Mesenchymal stem cell (in vitro differentiated cells and primary cell): ENCODE results near the gene SLC35B2.

Experiments used
- DNase-seq: peaks from one replicate; pipeline ENCODE4 v3.0.0-alpha.2; 2013
- H2AFZ ChIP-seq: one replicate; pipeline ENCODE4 v1.6.1; 2013; ENCODE audit warnings: low read depth, mild to moderate bottlenecking, control low read depth, inconsistent platforms, low read length, moderate library complexity
- H2AK5ac ChIP-seq: 2 replicates; pipeline ENCODE4 v1.6.1; 2013; ENCODE audit warnings: low read length, moderate library complexity, mild to moderate bottlenecking, inconsistent platforms; ENCODE audit not compliant: severe bottlenecking
- H2BK120ac ChIP-seq: one replicate; pipeline ENCODE4 v1.6.1; 2013; ENCODE audit warnings: low read depth, mild to moderate bottlenecking, inconsistent platforms, low read length, moderate library complexity
- H2BK12ac ChIP-seq, 2 experiments: one replicate each; pipeline ENCODE4 v1.6.1; 2013; ENCODE audit warnings: inconsistent platforms in 2 of 2, low read length in 2 of 2, mild to moderate bottlenecking in 2 of 2, moderate library complexity in 2 of 2, control low read depth in 1 of 2
- H2BK15ac ChIP-seq: one replicate; pipeline ENCODE4 v1.6.1; 2013; ENCODE audit warnings: mild to moderate bottlenecking, low read depth, inconsistent platforms; ENCODE audit not compliant: poor library complexity, severe bottlenecking
- H2BK5ac ChIP-seq: 2 replicates; pipeline ENCODE4 v1.6.1; 2013; ENCODE audit warnings: low read depth, mild to moderate bottlenecking, low read length, control low read depth, inconsistent platforms; ENCODE audit not compliant: poor library complexity, severe bottlenecking
- H3K14ac ChIP-seq, 2 experiments: one replicate each; pipeline ENCODE4 v1.6.1; 2013; ENCODE audit warnings: inconsistent platforms in 2 of 2, low read length in 2 of 2, control low read depth in 1 of 2, mild to moderate bottlenecking in 1 of 2, moderate library complexity in 1 of 2
- H3K18ac ChIP-seq, 2 experiments: one replicate each; pipeline ENCODE4 v1.6.1; 2013; ENCODE audit warnings: inconsistent platforms in 2 of 2, low read length in 2 of 2, control low read depth in 1 of 2, low read depth in 1 of 2, mild to moderate bottlenecking in 1 of 2
- H3K23ac ChIP-seq, 2 experiments: one replicate each; pipeline ENCODE4 v1.6.1; 2013; ENCODE audit warnings: inconsistent platforms in 2 of 2, low read length in 2 of 2, mild to moderate bottlenecking in 2 of 2, moderate library complexity in 2 of 2, control low read depth in 1 of 2
- H3K27ac ChIP-seq: 2 replicates; pipeline ENCODE4 v1.5.1; 2013; ENCODE audit warnings: mild to moderate bottlenecking, moderate library complexity, low read length, control low read depth, inconsistent platforms; ENCODE audit not compliant: poor library complexity, severe bottlenecking
- H3K27me3 ChIP-seq, 2 experiments: 2 replicates each; pipeline versions ENCODE4 v1.6.1 to v1.7.0; 2013; ENCODE audit warnings: low read length in 2 of 2, mild to moderate bottlenecking in 2 of 2, moderate library complexity in 2 of 2, control low read depth in 1 of 2, inconsistent platforms in 1 of 2; ENCODE audit not compliant: control insufficient read depth in 1 of 2, insufficient read depth in 1 of 2
- H3K36me3 ChIP-seq, 2 experiments: 2 replicates each; pipeline versions ENCODE4 v1.6.1 to v1.7.0; 2013; ENCODE audit warnings: low read length in 2 of 2, control low read depth in 1 of 2, inconsistent platforms in 1 of 2, low read depth in 1 of 2, mild to moderate bottlenecking in 1 of 2; ENCODE audit not compliant: insufficient read depth in 2 of 2, control insufficient read depth in 1 of 2
- H3K4ac ChIP-seq, 2 experiments: one replicate each; pipeline ENCODE4 v1.6.1; 2013; ENCODE audit warnings: inconsistent platforms in 2 of 2, low read length in 2 of 2, mild to moderate bottlenecking in 2 of 2, moderate library complexity in 2 of 2, control low read depth in 1 of 2, low read depth in 1 of 2
- H3K4me1 ChIP-seq: 2 replicates; pipeline ENCODE4 v1.6.1; 2013; ENCODE audit warnings: low read depth, low read length, control low read depth; ENCODE audit not compliant: control insufficient read depth, insufficient read depth
- H3K4me2 ChIP-seq: 2 replicates; pipeline ENCODE4 v1.6.1; 2013; ENCODE audit warnings: low read length, mild to moderate bottlenecking, inconsistent platforms; ENCODE audit not compliant: poor library complexity, severe bottlenecking
- H3K4me3 ChIP-seq, 2 experiments: 2 replicates each; pipeline versions ENCODE4 v1.5.1 to v1.7.0; 2013; ENCODE audit warnings: low read length in 2 of 2, mild to moderate bottlenecking in 2 of 2, control low read depth in 1 of 2, low read depth in 1 of 2; ENCODE audit not compliant: insufficient read depth in 1 of 2
- H3K79me1 ChIP-seq: replicated peaks from 2 replicates; pipeline ENCODE4 v1.6.1; 2013; ENCODE audit warnings: mild to moderate bottlenecking, control low read depth, low read length, inconsistent platforms; ENCODE audit not compliant: poor library complexity, severe bottlenecking
- H3K9ac ChIP-seq: 2 replicates; pipeline ENCODE4 v1.7.0; 2013; ENCODE audit warnings: mild to moderate bottlenecking, low read length, moderate library complexity
- H3K9me3 ChIP-seq: 2 replicates; pipeline ENCODE4 v1.7.0; 2013; ENCODE audit warnings: mild to moderate bottlenecking, low read length; ENCODE audit not compliant: control insufficient read depth
- H4K8ac ChIP-seq: one replicate; pipeline ENCODE4 v1.6.1; 2013; ENCODE audit warnings: inconsistent platforms, mild to moderate bottlenecking, low read length, moderate library complexity
- H4K91ac ChIP-seq: one replicate; pipeline ENCODE4 v1.6.1; 2013; ENCODE audit warnings: mild to moderate bottlenecking, low read length, inconsistent platforms
- WGBS: methylation state at CpG from one replicate; pipeline ENCODE4 v1.1.7; 2013; ENCODE audit warnings: mixed read lengths; 5-methylcytosine and 5-hydroxymethylcytosine counted together

Gene SLC35B2

DNA sequence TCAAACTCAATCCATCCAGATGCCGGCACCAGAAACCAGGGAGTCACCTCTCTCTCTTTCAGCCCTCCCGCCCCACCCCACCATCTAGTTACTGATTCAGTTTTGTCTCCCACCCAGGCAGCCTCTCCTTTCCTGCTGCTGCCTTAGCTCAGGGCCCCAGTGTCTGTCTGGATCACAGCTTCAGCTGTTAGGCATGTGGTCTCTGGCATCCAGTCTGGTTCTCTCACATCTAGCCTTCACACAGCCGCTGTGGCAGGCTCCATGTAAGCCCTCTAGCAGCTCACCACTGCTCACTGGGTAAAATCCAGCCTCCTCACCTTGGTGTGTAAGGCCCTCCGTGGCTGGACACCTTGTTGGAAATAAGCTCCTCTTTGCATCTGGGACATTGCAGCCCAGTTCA lies 34.5 kb upstream of the SLC35B2 start:
- no peaks in the 10 kb centered on the region for H3K79me1 ChIP-seq
- no peak overlapping the region for H4K8ac ChIP-seq
- no peak overlapping the region for H3K14ac ChIP-seq
- H4K91ac ChIP-seq, result no peak overlapping the region
- H2BK12ac ChIP-seq, result no peak overlapping the region
- DNase-seq, result no peak
- WGBS, result 70% methylated on average over 4 of the region's 4 CpGs
- no peaks in the 10 kb centered on the region for H3K4me1 ChIP-seq
- H3K36me3 ChIP-seq, result no peaks in the 10 kb centered on the region
- no peak overlapping the region for H3K4me3 ChIP-seq
- peaks cover 72 to 93% of the 10 kb centered on the region in 2 experiments for H3K27me3 ChIP-seq
- no peak overlapping the region for H2BK15ac ChIP-seq
- H3K27ac ChIP-seq, result no peak overlapping the region
- H2AFZ ChIP-seq, result no peak overlapping the region
- H3K9me3 ChIP-seq, result no peaks in the 10 kb centered on the region
- no peak overlapping the region for H3K23ac ChIP-seq
- no peak overlapping the region for H3K9ac ChIP-seq
- H3K4ac ChIP-seq, result no peak overlapping the region
- no peak overlapping the region for H2BK5ac ChIP-seq
- H2BK120ac ChIP-seq, result no peak overlapping the region
- H3K4me2 ChIP-seq, result no peak overlapping the region
- H2AK5ac ChIP-seq, result no peak overlapping the region
- no peak overlapping the region for H3K18ac ChIP-seq

DNA sequence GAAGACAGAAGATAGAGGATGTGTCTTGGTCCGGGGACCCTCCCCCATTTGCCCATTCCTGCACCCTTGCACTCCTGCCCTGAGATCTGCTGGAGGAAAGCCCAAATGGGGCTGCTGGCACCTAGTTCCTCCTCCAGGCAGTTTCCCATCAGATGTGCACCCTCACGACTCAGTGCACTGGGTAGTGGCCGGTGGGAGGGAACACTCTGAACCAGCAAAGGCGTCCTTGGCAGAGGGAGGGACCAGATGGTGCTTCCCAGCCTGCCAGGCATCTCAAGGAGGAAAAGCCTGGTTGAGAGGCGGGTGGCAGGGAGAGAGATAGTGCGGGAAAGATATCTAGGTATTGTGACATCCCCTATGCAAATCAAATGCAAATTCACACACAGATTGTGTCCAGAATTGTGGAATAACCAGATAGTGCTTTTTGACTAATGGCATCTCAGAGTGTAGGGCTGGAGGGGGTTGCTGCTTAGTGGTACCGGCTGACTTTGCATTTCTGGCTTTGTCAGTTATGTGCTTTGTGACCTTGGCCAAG lies 32.5 kb upstream of the SLC35B2 start:
- no peaks in the 10 kb centered on the region for H3K36me3 ChIP-seq
- H2BK120ac ChIP-seq, result no peak overlapping the region
- no peak overlapping the region for H3K9ac ChIP-seq
- no peak overlapping the region for H2BK12ac ChIP-seq
- no peak overlapping the region for H2AFZ ChIP-seq
- H2BK5ac ChIP-seq, result no peak overlapping the region
- no peak overlapping the region for H4K8ac ChIP-seq
- no peak overlapping the region for H3K14ac ChIP-seq
- no peaks in the 10 kb centered on the region for H3K79me1 ChIP-seq
- no peak overlapping the region for H3K4me3 ChIP-seq
- no peak overlapping the region for H2AK5ac ChIP-seq
- H3K4me1 ChIP-seq, result no peaks in the 10 kb centered on the region
- 58% methylated on average over 7 of the region's 7 CpGs for WGBS
- no peak overlapping the region for H3K4me2 ChIP-seq
- DNase-seq, result no peak
- peaks cover 57 to 93% of the 10 kb centered on the region in 2 experiments for H3K27me3 ChIP-seq
- H3K18ac ChIP-seq, result no peak overlapping the region
- H3K27ac ChIP-seq, result no peak overlapping the region
- no peak overlapping the region for H3K23ac ChIP-seq
- no peak overlapping the region for H4K91ac ChIP-seq
- no peak overlapping the region for H3K4ac ChIP-seq
- H3K9me3 ChIP-seq, result no peaks in the 10 kb centered on the region
- H2BK15ac ChIP-seq, result no peak overlapping the region

DNA sequence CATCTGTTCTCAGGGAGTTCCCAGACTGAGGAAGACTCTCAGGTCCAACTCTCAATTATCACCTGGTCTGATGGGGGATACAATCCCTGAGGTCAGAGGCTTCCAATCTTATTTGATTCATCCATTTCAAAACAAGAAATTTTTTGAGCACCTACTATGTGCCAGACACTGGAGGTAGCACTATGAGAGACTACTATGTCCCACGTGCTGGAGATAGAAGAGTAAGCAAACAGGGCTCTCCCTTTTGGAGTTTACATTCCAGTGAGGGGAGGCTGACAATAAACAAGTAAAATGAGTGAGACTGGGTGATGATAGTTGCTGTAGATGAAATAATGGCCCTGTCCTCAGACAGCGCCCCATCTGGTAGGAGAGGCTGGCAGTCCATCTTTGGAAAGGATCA lies 29.4 kb upstream of the SLC35B2 start:
- no peak overlapping the region for H2AFZ ChIP-seq
- H3K4ac ChIP-seq, result no peak overlapping the region
- no peak overlapping the region for H3K23ac ChIP-seq
- WGBS, result 22% methylated on average over 2 of the region's 2 CpGs
- no peaks in the 10 kb centered on the region for H3K79me1 ChIP-seq
- H4K91ac ChIP-seq, result no peak overlapping the region
- H2BK15ac ChIP-seq, result no peak overlapping the region
- H3K4me1 ChIP-seq, result no peaks in the 10 kb centered on the region
- H3K27me3 ChIP-seq, result peaks cover 71 to 91% of the 10 kb centered on the region in 2 experiments
- no peak for DNase-seq
- no peak overlapping the region for H3K27ac ChIP-seq
- H3K4me2 ChIP-seq, result no peak overlapping the region
- no peak overlapping the region for H3K18ac ChIP-seq
- no peak overlapping the region for H2BK12ac ChIP-seq
- no peak overlapping the region for H3K14ac ChIP-seq
- no peak overlapping the region for H4K8ac ChIP-seq
- no peak overlapping the region for H2BK5ac ChIP-seq
- no peaks in the 10 kb centered on the region for H3K36me3 ChIP-seq
- no peak overlapping the region for H2BK120ac ChIP-seq
- no peak overlapping the region for H3K9ac ChIP-seq
- no peak overlapping the region for H3K4me3 ChIP-seq
- H2AK5ac ChIP-seq, result no peak overlapping the region
- no peaks in the 10 kb centered on the region for H3K9me3 ChIP-seq

GRCh38 chr6:44286285-44286565 lies 28.9 kb upstream of the SLC35B2 start:
- H3K4ac ChIP-seq, result no peak overlapping the region
- no peak overlapping the region for H2BK5ac ChIP-seq
- H2AK5ac ChIP-seq, result no peak overlapping the region
- no peak overlapping the region for H2BK120ac ChIP-seq
- no peak for DNase-seq
- H2BK12ac ChIP-seq, result no peak overlapping the region
- no peak overlapping the region for H3K4me2 ChIP-seq
- H4K91ac ChIP-seq, result no peak overlapping the region
- H2AFZ ChIP-seq, result no peak overlapping the region
- 91% methylated on average over 12 of the region's 12 CpGs for WGBS
- H2BK15ac ChIP-seq, result no peak overlapping the region
- no peak overlapping the region for H3K18ac ChIP-seq
- no peaks in the 10 kb centered on the region for H3K36me3 ChIP-seq
- H3K27me3 ChIP-seq, result peaks cover 66 to 89% of the 10 kb centered on the region in 2 experiments
- no peak overlapping the region for H3K23ac ChIP-seq
- no peak overlapping the region for H3K4me3 ChIP-seq
- H3K4me1 ChIP-seq, result no peaks in the 10 kb centered on the region
- H3K79me1 ChIP-seq, result no peaks in the 10 kb centered on the region
- no peaks in the 10 kb centered on the region for H3K9me3 ChIP-seq
- H3K14ac ChIP-seq, result no peak overlapping the region
- no peak overlapping the region for H3K27ac ChIP-seq
- H4K8ac ChIP-seq, result no peak overlapping the region
- H3K9ac ChIP-seq, result no peak overlapping the region
